GM21423 (cell line): Measurements from ENCODE around the gene FYN.

Experiments used
- ATAC-seq: cut with Tn5 transposase; IDR thresholded peaks from one replicate; pipeline ENCODE4 v1.9.1; 2021; ENCODE audit warnings: mild to moderate bottlenecking, moderate library complexity; ENCODE audit not compliant: unreplicated experiment

The FYN gene

GRCh38 chr6:111854683-111855082 is 18.6 kb downstream of the FYN start:
- no peak for ATAC-seq

GRCh38 chr6:111852725-111853124 is 20.5 kb downstream of the FYN start:
- no peak for ATAC-seq

- no peak for ATAC-seq
Measured at GRCh38 chr6:111850295-111850937, 22.8 kb downstream of the FYN start.

GRCh38 chr6:111849298-111849697 is 24.0 kb downstream of the FYN start:
- no peak for ATAC-seq

GRCh38 chr6:111848262-111848812 is 24.9 kb downstream of the FYN start:
- no peak for ATAC-seq

GRCh38 chr6:111846492-111847409 is 26.5 kb downstream of the FYN start:
- ATAC-seq = no peak

GRCh38 chr6:111846066-111846465 is 27.2 kb downstream of the FYN start:
- ATAC-seq = no peak

- peak; percentile 48 for ATAC-seq
Measured at GRCh38 chr6:111845441-111845871, 27.8 kb downstream of the FYN start.

- ATAC-seq = peak; percentile 19
Measured at GRCh38 chr6:111844921-111845320, 28.3 kb downstream of the FYN start.

- ATAC-seq = peak; percentile 37
Measured at GRCh38 chr6:111844376-111844775, 28.9 kb downstream of the FYN start.

GRCh38 chr6:111843347-111844147 is 29.7 kb downstream of the FYN start:
- peak; percentile 28 for ATAC-seq

- ATAC-seq = no peak
Measured at GRCh38 chr6:111842891-111843290, 30.4 kb downstream of the FYN start.

- no peak for ATAC-seq
Measured at GRCh38 chr6:111842271-111842822, 30.9 kb downstream of the FYN start.

GRCh38 chr6:111841822-111842221 is 31.4 kb downstream of the FYN start:
- peak; percentile 14 for ATAC-seq

- no peak for ATAC-seq
Measured at GRCh38 chr6:111840803-111841202, 32.4 kb downstream of the FYN start.

- ATAC-seq = no peak
Measured at GRCh38 chr6:111838749-111839484, 34.3 kb downstream of the FYN start.

GRCh38 chr6:111837641-111838500 is 35.4 kb downstream of the FYN start:
- ATAC-seq = peak; percentile 63

GRCh38 chr6:111837007-111837406 is 36.2 kb downstream of the FYN start:
- ATAC-seq = no peak

- ATAC-seq = no peak
Measured at GRCh38 chr6:111835807-111836206, 37.4 kb downstream of the FYN start.
